Loucy (cell line): Measurements from ENCODE around the gene PAFAH1B1.

Source experiments
- H2AFZ ChIP-seq: fragments of 200-600 bp; sonication (generic); 2 replicates; pipeline ENCODE4 v1.6.0; 2016; ENCODE audit warnings: antibody characterized with exemption, mild to moderate bottlenecking, low read length, moderate library complexity
- H3F3A ChIP-seq: fragments of 200-600 bp; 2 replicates; pipeline ENCODE4 v1.6.0; 2016; ENCODE audit warnings: antibody characterized with exemption, low read depth, mild to moderate bottlenecking
- H3K27me3 ChIP-seq: fragments of 200-600 bp; sonication (generic); 2 replicates; pipeline ENCODE4 v1.6.1; 2014; ENCODE audit warnings: low read length, mild to moderate bottlenecking; ENCODE audit not compliant: insufficient read depth, poor library complexity, severe bottlenecking
- H3K36me3 ChIP-seq: fragments of 200-600 bp; sonication (generic); 2 replicates; pipeline ENCODE4 v1.6.1; 2016; ENCODE audit warnings: low read length; ENCODE audit not compliant: insufficient read depth
- H3K4me1 ChIP-seq: fragments of 200-600 bp; sonication (generic); 2 replicates; pipeline ENCODE4 v1.5.1; 2014; ENCODE audit warnings: low read length, mild to moderate bottlenecking; ENCODE audit not compliant: insufficient read depth, poor library complexity, severe bottlenecking
- H3K4me2 ChIP-seq: fragments of 200-600 bp; sonication (generic); 2 replicates; pipeline ENCODE4 v1.6.0; 2014; ENCODE audit warnings: antibody characterized with exemption, low read length, low read depth, mild to moderate bottlenecking; ENCODE audit not compliant: poor library complexity, severe bottlenecking
- H3K4me3 ChIP-seq: fragments of 200-600 bp; sonication (generic); 2 replicates; pipeline ENCODE4 v1.5.1; 2014; ENCODE audit warnings: low read length, mild to moderate bottlenecking, mixed read lengths; ENCODE audit not compliant: poor library complexity, severe bottlenecking
- H3K79me2 ChIP-seq: fragments of 200-600 bp; sonication (generic); 2 replicates; pipeline ENCODE4 v1.6.1; 2014; ENCODE audit warnings: low read length; ENCODE audit not compliant: insufficient read depth
- H3K9ac ChIP-seq: fragments of 200-600 bp; sonication (generic); 2 replicates; pipeline ENCODE4 v1.6.0; 2014; ENCODE audit warnings: mild to moderate bottlenecking, low read depth, low read length, moderate library complexity; ENCODE audit not compliant: poor library complexity, severe bottlenecking
- H3K9me2 ChIP-seq: fragments of 200-600 bp; sonication (generic); replicated peaks from 2 replicates; pipeline ENCODE4 v1.6.1; 2016; ENCODE audit warnings: low read depth, low read length, mixed read lengths
- H3K9me3 ChIP-seq: fragments of 200-600 bp; sonication (generic); 2 replicates; pipeline ENCODE4 v1.6.1; 2014; ENCODE audit warnings: mild to moderate bottlenecking, antibody characterized with exemption, low read length, low read depth; ENCODE audit not compliant: insufficient read depth
- H4K20me1 ChIP-seq: fragments of 200-600 bp; sonication (generic); 2 replicates; pipeline ENCODE4 v1.6.0; 2014; ENCODE audit warnings: antibody characterized with exemption, low read length, mild to moderate bottlenecking; ENCODE audit not compliant: insufficient read depth, poor library complexity, severe bottlenecking
- EZH2phosphoT487 ChIP-seq: fragments of 200-600 bp; IDR thresholded peaks from 2 replicates; pipeline ENCODE4 v1.6.1; 2018; ENCODE audit warnings: antibody characterized with exemption, mild to moderate bottlenecking, moderate library complexity, borderline replicate concordance
- TF ChIP-seq, protein P1 (sequence below): fragments of 200-600 bp; sonication (generic); conservative IDR thresholded peaks from 2 replicates; pipeline ENCODE4 v1.5.1; 2014; ENCODE audit warnings: mild to moderate bottlenecking, antibody characterized with exemption, low read length

PAFAH1B1 gene

DNA sequence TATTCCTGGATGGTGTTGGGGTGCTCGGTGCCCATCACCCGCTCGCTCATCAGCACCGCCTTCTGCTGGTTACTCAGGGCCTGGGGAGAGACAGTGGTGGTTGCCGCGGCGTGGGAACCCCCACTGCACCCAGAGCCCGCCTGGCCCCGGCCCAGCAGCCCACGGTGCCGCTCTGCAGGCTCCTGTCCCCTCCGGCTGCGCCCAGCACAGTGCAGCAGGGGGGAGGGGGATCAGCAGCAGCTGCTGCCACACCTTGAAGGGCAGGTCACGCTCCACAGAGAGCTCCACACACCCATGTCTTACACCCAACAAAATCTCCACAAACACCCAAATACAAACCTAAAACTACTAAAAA lies 99.3 kb downstream of the PAFAH1B1 start:
- H3K4me2 ChIP-seq, result no peak overlapping the region
- no peaks in the 10 kb centered on the region for H4K20me1 ChIP-seq
- H3K9me2 ChIP-seq, result no peaks in the 10 kb centered on the region
- TF ChIP-seq EZH2phosphoT487, result no peak
- TF ChIP-seq, protein P1, sequence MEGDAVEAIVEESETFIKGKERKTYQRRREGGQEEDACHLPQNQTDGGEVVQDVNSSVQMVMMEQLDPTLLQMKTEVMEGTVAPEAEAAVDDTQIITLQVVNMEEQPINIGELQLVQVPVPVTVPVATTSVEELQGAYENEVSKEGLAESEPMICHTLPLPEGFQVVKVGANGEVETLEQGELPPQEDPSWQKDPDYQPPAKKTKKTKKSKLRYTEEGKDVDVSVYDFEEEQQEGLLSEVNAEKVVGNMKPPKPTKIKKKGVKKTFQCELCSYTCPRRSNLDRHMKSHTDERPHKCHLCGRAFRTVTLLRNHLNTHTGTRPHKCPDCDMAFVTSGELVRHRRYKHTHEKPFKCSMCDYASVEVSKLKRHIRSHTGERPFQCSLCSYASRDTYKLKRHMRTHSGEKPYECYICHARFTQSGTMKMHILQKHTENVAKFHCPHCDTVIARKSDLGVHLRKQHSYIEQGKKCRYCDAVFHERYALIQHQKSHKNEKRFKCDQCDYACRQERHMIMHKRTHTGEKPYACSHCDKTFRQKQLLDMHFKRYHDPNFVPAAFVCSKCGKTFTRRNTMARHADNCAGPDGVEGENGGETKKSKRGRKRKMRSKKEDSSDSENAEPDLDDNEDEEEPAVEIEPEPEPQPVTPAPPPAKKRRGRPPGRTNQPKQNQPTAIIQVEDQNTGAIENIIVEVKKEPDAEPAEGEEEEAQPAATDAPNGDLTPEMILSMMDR, result no peak
- H3K79me2 ChIP-seq, result no peaks in the 10 kb centered on the region
- H2AFZ ChIP-seq, result no peak overlapping the region
- H3K9me3 ChIP-seq, result no peaks in the 10 kb centered on the region
- H3K4me1 ChIP-seq, result no peaks in the 10 kb centered on the region
- no peaks in the 10 kb centered on the region for H3K27me3 ChIP-seq
- H3K4me3 ChIP-seq, result no peak overlapping the region
- no peak overlapping the region for H3K9ac ChIP-seq
- H3K36me3 ChIP-seq, result peaks cover 29% of the 10 kb centered on the region; the same call in 1 of the 2 replicates
- no peaks in the 10 kb centered on the region for H3F3A ChIP-seq

DNA sequence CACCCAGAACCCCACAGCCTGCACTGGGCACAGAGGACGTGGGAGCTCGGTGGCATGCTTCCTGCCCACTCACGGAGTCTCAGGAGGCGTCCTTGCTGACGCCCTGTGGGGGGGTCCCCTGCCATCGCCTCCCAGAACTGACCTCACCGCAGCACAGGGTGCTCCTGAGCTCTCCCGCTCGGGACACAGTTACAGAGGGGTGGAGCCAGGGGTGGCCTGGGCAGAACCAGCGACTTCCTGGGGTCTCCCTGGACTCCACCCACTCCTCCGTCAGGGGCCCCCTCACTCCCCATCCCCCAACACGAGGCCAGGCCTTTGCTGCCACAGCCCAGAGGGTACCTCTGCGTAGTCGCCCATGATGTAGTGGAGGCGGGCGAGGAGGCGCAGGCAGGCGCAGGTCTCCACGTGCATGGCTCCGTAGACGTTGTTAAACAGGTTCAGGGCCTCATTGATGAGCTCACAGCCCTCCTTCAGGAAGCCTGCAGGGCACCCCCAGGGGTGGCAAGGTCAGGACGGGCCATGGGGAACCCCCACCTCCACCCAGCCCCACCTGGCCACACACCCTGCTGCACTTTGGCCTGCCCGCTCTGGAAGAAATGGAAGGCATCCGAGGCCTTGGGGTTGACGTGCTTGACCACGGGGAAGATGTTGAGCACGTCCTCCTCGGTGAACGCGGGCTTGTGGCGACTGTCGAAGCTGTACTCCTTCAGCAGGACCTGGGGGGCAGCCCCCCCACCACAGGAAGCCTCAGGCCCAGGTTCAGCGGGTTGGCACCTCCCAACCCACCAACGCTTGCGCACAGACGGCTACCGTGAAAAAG lies 100.3 kb downstream of the PAFAH1B1 start:
- H3K9me2 ChIP-seq, result no peaks in the 10 kb centered on the region
- H3K4me2 ChIP-seq, result no peak overlapping the region
- H3K4me1 ChIP-seq, result no peaks in the 10 kb centered on the region
- no peaks in the 10 kb centered on the region for H3F3A ChIP-seq
- TF ChIP-seq, protein P1, result no peak
- TF ChIP-seq EZH2phosphoT487, result no peak
- H3K9me3 ChIP-seq, result no peaks in the 10 kb centered on the region
- H3K27me3 ChIP-seq, result no peaks in the 10 kb centered on the region
- no peaks in the 10 kb centered on the region for H3K79me2 ChIP-seq
- no peak overlapping the region for H3K9ac ChIP-seq
- H3K4me3 ChIP-seq, result no peak overlapping the region
- no peaks in the 10 kb centered on the region for H4K20me1 ChIP-seq
- H3K36me3 ChIP-seq, result peaks cover 37% of the 10 kb centered on the region; the same call in 1 of the 2 replicates
- no peak overlapping the region for H2AFZ ChIP-seq

DNA sequence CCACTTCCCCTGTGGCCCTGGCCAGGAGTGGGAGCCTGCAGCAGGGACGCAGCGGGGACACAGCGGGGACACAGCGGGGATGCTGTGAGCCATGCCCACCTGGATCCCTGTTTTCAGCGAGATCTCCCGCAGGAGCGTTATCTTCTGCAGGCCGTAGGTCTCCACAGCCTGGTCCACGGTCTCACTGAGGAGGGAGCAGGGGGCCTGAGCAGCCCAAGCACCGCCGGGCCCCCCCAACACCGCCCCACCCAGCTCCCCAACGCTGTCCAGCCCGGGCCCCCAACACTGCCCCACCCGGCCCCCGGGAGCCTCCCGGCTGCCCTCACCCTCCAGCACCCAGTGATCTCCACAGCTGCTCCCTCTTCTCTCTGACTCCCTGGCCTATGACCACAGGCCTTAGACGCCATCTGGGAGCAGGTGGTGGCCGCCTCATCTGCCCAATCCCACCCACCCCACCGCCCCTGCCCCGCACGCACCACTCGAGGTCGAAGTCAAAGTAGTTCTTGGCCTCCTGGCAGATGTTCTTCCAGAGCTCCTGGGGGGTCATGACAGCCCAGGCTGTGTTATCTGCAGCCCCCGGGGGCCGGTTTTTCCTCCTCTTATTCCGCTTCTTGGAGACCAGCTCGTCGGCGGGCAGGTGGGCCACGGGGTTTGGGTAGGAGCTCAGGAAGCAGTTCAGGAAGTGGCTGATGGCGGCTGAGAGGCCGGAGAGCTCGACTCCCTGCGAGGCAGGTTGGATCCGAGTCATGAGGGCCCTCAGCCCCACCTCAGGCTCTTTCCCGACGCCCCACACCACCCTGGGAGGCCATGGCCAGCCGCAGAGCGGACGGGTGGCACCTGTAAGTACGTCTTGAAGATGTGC lies 101.2 kb downstream of the PAFAH1B1 start:
- Histone ChIP-seq H3K9me3 (no peaks in the 10 kb centered on the region), H3K27me3 (no peaks in the 10 kb centered on the region), H3K4me1 (no peaks in the 10 kb centered on the region), H3K4me3 (no peak overlapping the region), H3K36me3 (peaks cover 34% of the 10 kb centered on the region; the same call in 1 of the 2 replicates), H3F3A (no peaks in the 10 kb centered on the region), H3K4me2 (no peak overlapping the region), H3K9ac (no peak overlapping the region), H2AFZ (no peak overlapping the region), H3K79me2 (no peaks in the 10 kb centered on the region), H3K9me2 (no peaks in the 10 kb centered on the region), H4K20me1 (no peaks in the 10 kb centered on the region)
- TF ChIP-seq, protein P1, result no peak
- TF ChIP-seq EZH2phosphoT487, result no peak
